CD8-positive, alpha-beta memory T cell (primary cell): ENCODE data around the gene ARRDC5. TPM values are rescaled to one million over a fixed set of nuclear protein-coding genes. Genes with fewer than 3 reads are reported as not detected.

Experiments used
- CTCF ChIA-PET: fragments of 350-600 bp; sonication (Branson Sonifier 250); formaldehyde crosslinking; loops from one replicate; lab custom pipeline; 2021; ENCODE audit warnings: antibody characterized with exemption; lab: Charles Lee
- POLR2A ChIA-PET: fragments of 350-600 bp; sonication (Branson Sonifier 250); formaldehyde crosslinking; loops from one replicate; lab custom pipeline; 2021; ENCODE audit warnings: antibody characterized with exemption; lab: Charles Lee
- DNase-seq, 5 donors: peaks; one replicate each; pipeline versions ENCODE4 v3.0.0 to v3.0.0-alpha.2; 2020 to 2022; ENCODE audit warnings: mixed read lengths in 1 of 5
- H3K27ac ChIP-seq: one replicate; pipeline ENCODE4 v1.7.0; 2013; ENCODE audit warnings: low read depth, mild to moderate bottlenecking, low read length, moderate library complexity
- H3K27me3 ChIP-seq: 2 replicates; pipeline ENCODE4 v1.7.0; 2013; ENCODE audit warnings: low read length, mild to moderate bottlenecking; ENCODE audit not compliant: insufficient read depth, poor library complexity, severe bottlenecking
- H3K36me3 ChIP-seq: 2 replicates; pipeline ENCODE4 v1.7.0; 2013; ENCODE audit warnings: mild to moderate bottlenecking, low read length, moderate library complexity; ENCODE audit not compliant: insufficient read depth
- H3K4me1 ChIP-seq: 2 replicates; pipeline ENCODE4 v1.7.0; 2013; ENCODE audit warnings: mild to moderate bottlenecking, low read length, moderate library complexity; ENCODE audit not compliant: insufficient read depth
- H3K4me3 ChIP-seq: 2 replicates; pipeline ENCODE4 v1.7.0; 2013; ENCODE audit warnings: mild to moderate bottlenecking, low read length
- H3K9me3 ChIP-seq: 2 replicates; pipeline ENCODE4 v1.7.0; 2013; ENCODE audit warnings: mild to moderate bottlenecking, low read length
- H3K27ac Mint-ChIP-seq, 8 donors: one replicate each; pipeline ENCODE4 v1.8.0; 2020 to 2021; ENCODE audit warnings: mixed read lengths in 8 of 8, mild to moderate bottlenecking in 6 of 8, inconsistent platforms in 3 of 8, moderate library complexity in 3 of 8
- H3K27me3 Mint-ChIP-seq, 2 donors: one replicate each; pipeline ENCODE4 v1.8.0; 2020 to 2021; ENCODE audit warnings: mixed read lengths in 2 of 2, mild to moderate bottlenecking in 1 of 2, moderate library complexity in 1 of 2
- H3K36me3 Mint-ChIP-seq, 3 donors: one replicate each; pipeline ENCODE4 v1.8.0; 2020 to 2021; ENCODE audit warnings: mixed read lengths in 3 of 3, inconsistent platforms in 1 of 3, mild to moderate bottlenecking in 1 of 3
- H3K4me1 Mint-ChIP-seq, 3 donors: one replicate each; pipeline ENCODE4 v1.8.0; 2020 to 2021; ENCODE audit warnings: mixed read lengths in 3 of 3, inconsistent platforms in 1 of 3, mild to moderate bottlenecking in 1 of 3
- H3K4me3 Mint-ChIP-seq, 7 donors: one replicate each; pipeline ENCODE4 v1.8.0; 2020 to 2021; ENCODE audit warnings: mixed read lengths in 7 of 7, mild to moderate bottlenecking in 6 of 7, moderate library complexity in 4 of 7, inconsistent platforms in 2 of 7
- H3K9me3 Mint-ChIP-seq, 5 donors: one replicate each; pipeline ENCODE4 v1.8.0; 2020 to 2022; ENCODE audit warnings: mixed read lengths in 5 of 5, mild to moderate bottlenecking in 3 of 5, moderate library complexity in 2 of 5, inconsistent platforms in 1 of 5
- polyA plus RNA-seq: library from polyadenylated mRNA; unstranded; fragments of 300-500 nt; fragmentation: Illumina TruSeq; gene quantifications from one replicate; pipeline ENCODE4 v1.2.3, GENCODE V29; 2021
- total RNA-seq, 2 experiments: library from RNA; stranded (reverse); gene quantifications; one replicate each; pipeline ENCODE4 v1.2.3, GENCODE V29; 2021

ARRDC5 gene
- total and polyA plus RNA-seq, 3 experiments from 2014 or later: 1.8 to 5.5 (median 2.2) TPM

DNA sequence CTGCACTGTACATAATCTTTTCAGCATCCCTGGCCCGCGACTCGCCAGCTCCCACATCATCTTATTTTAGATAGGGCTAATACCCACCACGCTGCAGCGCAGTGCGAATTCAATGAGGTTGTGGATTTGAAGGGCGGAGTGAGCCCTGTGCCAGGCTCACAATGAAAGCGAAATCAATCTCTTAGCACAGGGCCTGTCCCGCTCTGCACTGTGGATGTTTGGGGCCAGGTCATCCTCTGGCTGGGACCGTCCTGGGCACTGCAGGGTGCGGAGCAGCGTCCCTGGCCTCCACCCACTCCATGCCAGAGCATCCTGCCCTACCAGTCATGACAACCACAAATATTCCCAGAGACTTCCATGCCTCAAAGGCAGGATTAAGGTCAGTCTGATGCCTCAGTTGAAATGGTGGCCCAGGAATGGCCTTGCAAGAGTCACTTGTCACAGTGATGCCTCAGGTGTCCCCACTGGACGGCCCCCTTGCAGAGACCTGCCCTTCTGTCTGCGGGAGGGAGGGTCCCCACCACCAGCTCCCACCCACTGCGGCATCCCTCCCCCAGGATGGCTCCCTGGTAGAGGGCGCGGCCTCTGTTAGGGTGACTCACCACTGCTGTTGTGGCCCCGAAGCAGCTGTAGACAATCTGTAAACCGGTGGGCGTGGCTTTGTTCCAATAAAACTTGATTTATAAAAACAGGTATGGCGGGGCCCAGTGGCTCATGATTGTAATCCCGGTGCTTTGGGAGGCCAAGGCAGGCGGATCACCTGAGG, 12.2 kb upstream of the ARRDC5 start:
- Histone ChIP-seq H3K4me1 (peaks cover 57% of the 10 kb centered on the region), H3K27me3 (no peaks in the 10 kb centered on the region), H3K36me3 (no peaks in the 10 kb centered on the region), H3K9me3 (no peaks in the 10 kb centered on the region), H3K27ac (peak overlapping the region; percentile 81), H3K4me3 (peak overlapping the region; percentile 97)
- H3K9me3 Mint-ChIP-seq: no peaks in the 10 kb centered on the region
- CTCF ChIA-PET: interaction anchor here (0.9 to 8.3 kb wide), 5 partner anchors 46 to 113 kb away, joined by 3 to 124 read pairs (median 52); partner anchors contain the start of genes KDM4B and PLIN3
- DNase-seq: peak; percentile 62 to 90 (median 76)
- peak overlapping the region; percentile 95 to 100 (median 98) for H3K27ac Mint-ChIP-seq
- POLR2A ChIA-PET: interaction anchor here (1.2 to 8.8 kb wide), 2 partner anchors 48 to 55 kb away, joined by 9 to 128 read pairs; partner anchors contain the start of genes KDM4B and PLIN3
- H3K36me3 Mint-ChIP-seq: peaks cover 6 to 45% (median 6%) of the 10 kb centered on the region in 3 donors
- H3K4me1 Mint-ChIP-seq: peaks cover 45 to 55% (median 47%) of the 10 kb centered on the region in 3 donors
- peaks cover 0 to 2% of the 10 kb centered on the region in 2 donors for H3K27me3 Mint-ChIP-seq
- H3K4me3 Mint-ChIP-seq: peak overlapping the region; percentile 97 to 100 (median 99)

GRCh38 chr19:4913996-4914735, 11.5 kb upstream of the ARRDC5 start:
- Mint-ChIP-seq H3K36me3 (peaks cover 6 to 45% (median 6%) of the 10 kb centered on the region in 3 donors), H3K9me3 (no peaks in the 10 kb centered on the region), H3K4me3 (peak overlapping the region; percentile 97 to 100 (median 99)), H3K27me3 (peaks cover 0 to 2% of the 10 kb centered on the region in 2 donors), H3K4me1 (peaks cover 45 to 55% (median 47%) of the 10 kb centered on the region in 3 donors), H3K27ac (peak overlapping the region; percentile 95 to 100 (median 98))
- peak; percentile 21 to 78 (median 50) for DNase-seq
- peak overlapping the region; percentile 97 for H3K4me3 ChIP-seq
- POLR2A ChIA-PET: interaction anchor here (0.6 to 8.8 kb wide), 6 partner anchors 41 to 190 kb away, joined by 3 to 128 read pairs (median 4); partner anchors contain the start of genes DPP9, KDM4B and PLIN3
- CTCF ChIA-PET: interaction anchor here (0.9 to 8.3 kb wide), 8 partner anchors 45 to 123 kb away, joined by 3 to 124 read pairs (median 26); partner anchors contain the start of genes FEM1A, KDM4B and PLIN3
- H3K27ac ChIP-seq: peak overlapping the region; percentile 81
- H3K4me1 ChIP-seq: peaks cover 58% of the 10 kb centered on the region
- no peaks in the 10 kb centered on the region for H3K36me3 ChIP-seq
- H3K9me3 ChIP-seq: no peaks in the 10 kb centered on the region
- H3K27me3 ChIP-seq: no peaks in the 10 kb centered on the region

DNA sequence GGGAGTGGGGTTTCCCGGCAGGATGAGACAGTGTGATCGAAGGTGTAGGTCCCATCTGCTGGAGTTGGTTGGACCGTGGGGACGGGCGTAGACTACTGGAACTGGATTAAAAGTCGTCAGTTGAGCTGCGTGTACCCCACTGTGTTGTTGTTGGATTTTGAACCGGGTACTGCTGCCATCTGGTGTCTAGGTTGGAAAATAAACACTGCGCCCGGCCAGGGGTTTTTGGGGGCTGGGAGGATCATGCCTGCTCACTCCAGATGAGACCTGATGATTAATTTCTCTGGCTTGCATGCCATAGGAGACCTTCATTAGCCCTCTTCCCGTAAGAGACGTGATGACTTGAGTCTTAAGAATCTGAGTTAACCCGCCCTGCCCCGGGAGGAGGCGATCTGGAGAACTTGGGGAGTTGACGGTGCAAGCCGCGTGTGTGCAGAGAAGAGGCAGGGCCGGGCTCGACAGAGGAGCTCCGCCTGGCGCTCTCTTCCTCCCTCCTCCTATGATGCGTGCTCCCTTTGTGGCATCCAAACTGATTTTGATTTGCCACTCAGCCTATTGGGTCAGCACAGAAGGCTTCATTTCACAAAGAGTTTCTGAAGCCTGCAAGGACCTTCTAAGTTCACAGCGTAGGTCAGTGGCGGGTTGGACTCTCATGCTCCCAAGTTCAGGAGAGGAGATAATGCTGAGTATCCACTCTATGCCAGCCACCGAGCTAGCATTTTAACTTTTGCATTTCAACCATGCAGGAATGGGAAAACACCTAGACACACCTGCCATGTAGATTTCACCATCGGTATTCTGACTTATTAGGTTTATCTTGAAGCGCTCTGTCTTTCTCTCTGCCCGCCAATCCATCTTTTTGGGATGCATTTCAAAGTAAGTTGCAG, 9.3 kb upstream of the ARRDC5 start:
- peaks cover 6 to 51% (median 6%) of the 10 kb centered on the region in 3 donors for H3K36me3 Mint-ChIP-seq
- peak overlapping the region; percentile 88 to 100 (median 99) for H3K4me3 Mint-ChIP-seq
- H3K4me1 Mint-ChIP-seq: peaks cover 54 to 72% (median 55%) of the 10 kb centered on the region in 3 donors
- Histone ChIP-seq H3K9me3 (no peaks in the 10 kb centered on the region), H3K27ac (peak overlapping the region; percentile 10), H3K4me1 (peaks cover 69% of the 10 kb centered on the region), H3K4me3 (peak overlapping the region; percentile 73), H3K36me3 (no peaks in the 10 kb centered on the region), H3K27me3 (no peaks in the 10 kb centered on the region)
- peak overlapping the region; percentile 87 to 96 (median 94) for H3K27ac Mint-ChIP-seq
- no peaks in the 10 kb centered on the region for H3K9me3 Mint-ChIP-seq
- H3K27me3 Mint-ChIP-seq: peaks cover 0 to 4% of the 10 kb centered on the region in 2 donors
- ChIA-PET CTCF (interaction anchor here (1.0 to 8.3 kb wide), 17 partner anchors 9 to 121 kb away, joined by 3 to 124 read pairs (median 6); partner anchors contain the start of genes ARRDC5, FEM1A, KDM4B and PLIN3), POLR2A (interaction anchor here (0.5 to 8.8 kb wide), 5 partner anchors 29 to 121 kb away, joined by 4 to 128 read pairs (median 5); partner anchors contain the start of genes FEM1A and KDM4B)
- DNase-seq: peak; percentile 51 to 78 (median 65)

- H3K36me3 ChIP-seq: no peaks in the 10 kb centered on the region
- H3K36me3 Mint-ChIP-seq: peaks cover 6 to 51% (median 8%) of the 10 kb centered on the region in 3 donors
- peaks cover 54 to 73% (median 55%) of the 10 kb centered on the region in 3 donors for H3K4me1 Mint-ChIP-seq
- peak overlapping the region; percentile 87 to 96 (median 94) for H3K27ac Mint-ChIP-seq
- H3K9me3 Mint-ChIP-seq: no peaks in the 10 kb centered on the region
- H3K4me3 Mint-ChIP-seq: peak overlapping the region; percentile 88 to 100 (median 99)
- CTCF ChIA-PET: interaction anchor here (0.6 to 8.3 kb wide), 19 partner anchors 9 to 854 kb away, joined by 3 to 124 read pairs (median 6); partner anchors contain the start of genes ARRDC5, FEM1A, KDM4B and PLIN3
- H3K9me3 ChIP-seq: no peaks in the 10 kb centered on the region
- POLR2A ChIA-PET: interaction anchor here (0.6 to 8.8 kb wide), 3 partner anchors 24 to 59 kb away, joined by 4 to 128 read pairs (median 5); partner anchors contain the start of gene KDM4B
- H3K27me3 ChIP-seq: no peaks in the 10 kb centered on the region
- peaks cover 68% of the 10 kb centered on the region for H3K4me1 ChIP-seq
- peak overlapping the region; percentile 10 for H3K27ac ChIP-seq
- H3K27me3 Mint-ChIP-seq: peaks cover 0 to 4% of the 10 kb centered on the region in 2 donors
- no peak for DNase-seq
- peak overlapping the region; percentile 73 for H3K4me3 ChIP-seq
Observed at GRCh38 chr19:4911314-4911713, 8.6 kb upstream of the ARRDC5 start.

GRCh38 chr19:4910594-4911281, 8.0 kb upstream of the ARRDC5 start:
- DNase-seq: peak in 1 of 5 donors; percentile 12
- no peaks in the 10 kb centered on the region for H3K9me3 ChIP-seq
- H3K9me3 Mint-ChIP-seq: no peaks in the 10 kb centered on the region
- peaks cover 54 to 76% (median 55%) of the 10 kb centered on the region in 3 donors for H3K4me1 Mint-ChIP-seq
- H3K4me3 ChIP-seq: peak overlapping the region; percentile 73
- peak overlapping the region; percentile 88 to 100 (median 99) for H3K4me3 Mint-ChIP-seq
- CTCF ChIA-PET: interaction anchor here (0.6 to 8.3 kb wide), 14 partner anchors 12 to 853 kb away, joined by 3 to 124 read pairs (median 6); partner anchors contain the start of genes KDM4B, PLIN3 and TICAM1
- POLR2A ChIA-PET: interaction anchor here (0.6 to 8.8 kb wide), 2 partner anchors 23 to 59 kb away, joined by 4 to 128 read pairs; partner anchors contain the start of gene KDM4B
- H3K27me3 Mint-ChIP-seq: peaks cover 0 to 4% of the 10 kb centered on the region in 2 donors
- peak overlapping the region; percentile 50 to 96 (median 94) for H3K27ac Mint-ChIP-seq
- H3K36me3 Mint-ChIP-seq: peaks cover 6 to 52% (median 8%) of the 10 kb centered on the region in 3 donors
- peaks cover 65% of the 10 kb centered on the region for H3K4me1 ChIP-seq
- H3K27me3 ChIP-seq: no peaks in the 10 kb centered on the region
- H3K27ac ChIP-seq: peak overlapping the region; percentile 10
- no peaks in the 10 kb centered on the region for H3K36me3 ChIP-seq

DNA sequence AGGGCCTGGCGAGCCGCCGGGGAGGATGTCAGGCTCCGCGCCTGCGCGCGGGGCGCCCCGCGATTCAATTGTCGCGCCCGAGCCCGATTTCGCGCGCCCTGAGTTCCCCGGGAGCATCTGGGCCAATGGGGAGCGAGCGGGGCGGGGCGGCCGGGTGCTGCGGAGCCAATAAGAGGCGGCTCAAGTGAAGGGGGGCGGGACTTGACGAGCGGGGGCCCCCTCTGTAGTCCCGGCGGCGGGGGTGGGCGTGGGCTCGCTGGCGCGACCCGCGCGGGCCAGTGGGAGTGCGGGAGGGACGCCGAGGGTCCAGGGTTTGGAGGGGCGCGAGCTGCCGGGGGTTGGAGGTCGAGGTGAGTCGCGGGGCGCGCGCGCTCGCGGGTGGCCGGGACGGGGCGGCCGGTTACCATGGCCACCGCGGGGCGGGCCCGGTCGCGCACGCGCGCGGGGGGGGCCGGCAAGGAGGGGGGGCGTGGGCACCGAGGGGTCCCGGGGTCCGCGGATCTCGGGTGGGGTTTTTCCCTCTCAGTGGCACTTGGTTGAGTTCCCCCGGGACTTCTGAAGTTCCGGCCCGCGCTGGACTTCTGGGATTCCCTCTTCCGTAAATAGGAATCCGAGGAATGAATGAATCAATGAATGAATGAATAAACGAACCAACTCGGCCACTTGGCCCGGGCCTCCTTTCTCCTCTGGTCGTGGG, 7.3 kb upstream of the ARRDC5 start:
- CTCF ChIA-PET: interaction anchor here (0.9 to 8.3 kb wide), 3 partner anchors 11 to 118 kb away, joined by 3 to 124 read pairs (median 47); partner anchors contain the start of gene PLIN3

More for the DNA sequence above, 7.3 kb upstream of the ARRDC5 start:
- H3K4me3 ChIP-seq: peak overlapping the region; percentile 73
- POLR2A ChIA-PET: interaction anchor here (0.7 kb wide), 1 partner anchor 58 kb away, joined by 3 read pairs; no protein-coding TSS in a partner anchor
- peaks cover 0 to 4% of the 10 kb centered on the region in 2 donors for H3K27me3 Mint-ChIP-seq
- H3K27ac ChIP-seq: no peak overlapping the region
- H3K9me3 ChIP-seq: no peaks in the 10 kb centered on the region
- H3K4me3 Mint-ChIP-seq: peak overlapping the region; percentile 88 to 100 (median 99)
- H3K36me3 ChIP-seq: no peaks in the 10 kb centered on the region
- H3K4me1 Mint-ChIP-seq: peaks cover 52 to 77% (median 55%) of the 10 kb centered on the region in 3 donors
- no peaks in the 10 kb centered on the region for H3K27me3 ChIP-seq
- H3K9me3 Mint-ChIP-seq: no peaks in the 10 kb centered on the region
- peaks cover 61% of the 10 kb centered on the region for H3K4me1 ChIP-seq
- DNase-seq: peak; percentile 90 to 95 (median 92)
- H3K27ac Mint-ChIP-seq: peak overlapping the region in 7 of 8 donors; percentile 32 to 96 (median 84)
- peaks cover 6 to 50% (median 8%) of the 10 kb centered on the region in 3 donors for H3K36me3 Mint-ChIP-seq
